GM19193 (cell line): Measurements from ENCODE around the gene C22orf31.

Source experiments
- POLR2A ChIP-seq: IDR thresholded peaks from 4 replicates; pipeline ENCODE4 v1.6.1; 2011; ENCODE audit not compliant: insufficient read depth, insufficient read length; ENCODE audit errors: extremely low read depth

The C22orf31 gene

GRCh38 chr22:29083933-29084591 is 22.4 kb upstream of the C22orf31 start:
- TF ChIP-seq POLR2A, result no peak

GRCh38 chr22:29082826-29083545 is 21.4 kb upstream of the C22orf31 start:
- no peak for TF ChIP-seq POLR2A

DNA sequence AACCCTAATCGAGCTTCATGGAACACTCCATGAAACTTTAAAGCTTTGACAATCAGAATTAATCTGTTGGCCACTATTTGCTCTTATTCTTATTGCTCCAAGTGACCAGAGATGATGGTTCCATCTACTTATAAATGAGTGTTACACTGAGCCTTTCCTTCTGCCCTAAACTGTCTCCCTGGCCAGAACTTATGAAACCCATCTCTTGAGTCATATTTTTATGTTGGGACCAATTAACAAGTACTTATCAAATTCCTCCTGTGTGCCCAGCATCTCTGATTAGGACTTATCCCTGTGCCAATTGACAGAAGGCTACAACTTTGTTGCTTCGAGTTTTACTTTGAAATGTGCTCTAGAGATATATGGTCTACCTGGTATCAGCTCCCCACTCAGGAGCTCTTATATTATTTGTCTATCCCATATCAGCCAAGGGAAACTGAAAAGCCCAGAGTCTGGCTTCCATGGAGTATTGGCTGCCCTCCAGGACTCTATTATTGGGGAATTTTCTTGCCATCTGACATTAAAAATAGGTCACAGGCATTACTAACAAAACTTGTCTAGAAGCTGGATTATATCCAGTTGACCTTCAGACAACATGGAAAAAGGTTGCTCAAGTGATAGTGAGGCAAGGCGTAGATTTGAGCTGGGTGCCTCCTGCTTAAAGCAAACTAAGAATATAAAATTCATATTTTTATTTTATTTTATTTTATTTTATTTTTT is 20.0 kb upstream of the C22orf31 start:
- no peak for TF ChIP-seq POLR2A

- no peak for TF ChIP-seq POLR2A
Observed at GRCh38 chr22:29080106-29080975, 18.7 kb upstream of the C22orf31 start.

DNA sequence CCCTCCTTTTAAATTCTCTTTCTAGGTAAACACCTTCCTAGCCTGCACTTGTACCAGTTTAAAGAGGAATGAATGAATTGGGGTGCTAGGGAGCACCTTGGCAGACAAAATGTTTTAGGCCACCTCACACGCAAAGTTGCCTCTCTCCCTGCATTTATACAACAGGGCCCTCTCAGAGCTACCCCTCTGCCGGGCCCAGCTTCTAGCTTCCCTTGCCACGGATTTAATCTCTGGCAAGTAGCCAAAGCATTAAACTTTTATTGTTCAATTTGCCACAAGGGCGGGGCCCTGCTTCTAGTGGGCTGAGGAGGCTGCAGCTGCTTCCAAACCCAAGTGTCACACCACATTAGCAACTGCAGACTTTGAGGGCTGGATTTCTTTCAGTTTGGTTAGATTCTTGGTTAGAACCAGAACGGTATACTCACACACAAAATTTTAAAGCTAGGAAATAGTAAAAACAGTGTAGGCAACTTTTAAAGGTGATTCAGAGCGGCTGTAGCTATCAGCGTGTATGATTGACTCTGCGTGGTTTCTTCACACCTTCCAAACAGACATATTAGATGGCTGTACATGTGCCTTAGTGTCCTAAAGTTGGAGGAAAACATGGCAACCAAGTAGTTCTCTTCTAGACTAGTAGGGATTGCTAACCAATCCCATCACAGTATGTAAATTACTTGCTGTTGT is 17.7 kb upstream of the C22orf31 start:
- no peak for TF ChIP-seq POLR2A

- no peak for TF ChIP-seq POLR2A
Observed at GRCh38 chr22:29078869-29079207, 17.2 kb upstream of the C22orf31 start.

- no peak for TF ChIP-seq POLR2A
Observed at GRCh38 chr22:29078036-29078868, 16.6 kb upstream of the C22orf31 start.

GRCh38 chr22:29074276-29074772 is 12.7 kb upstream of the C22orf31 start:
- TF ChIP-seq POLR2A, result no peak

GRCh38 chr22:29073618-29074275 is 12.1 kb upstream of the C22orf31 start:
- no peak for TF ChIP-seq POLR2A

DNA sequence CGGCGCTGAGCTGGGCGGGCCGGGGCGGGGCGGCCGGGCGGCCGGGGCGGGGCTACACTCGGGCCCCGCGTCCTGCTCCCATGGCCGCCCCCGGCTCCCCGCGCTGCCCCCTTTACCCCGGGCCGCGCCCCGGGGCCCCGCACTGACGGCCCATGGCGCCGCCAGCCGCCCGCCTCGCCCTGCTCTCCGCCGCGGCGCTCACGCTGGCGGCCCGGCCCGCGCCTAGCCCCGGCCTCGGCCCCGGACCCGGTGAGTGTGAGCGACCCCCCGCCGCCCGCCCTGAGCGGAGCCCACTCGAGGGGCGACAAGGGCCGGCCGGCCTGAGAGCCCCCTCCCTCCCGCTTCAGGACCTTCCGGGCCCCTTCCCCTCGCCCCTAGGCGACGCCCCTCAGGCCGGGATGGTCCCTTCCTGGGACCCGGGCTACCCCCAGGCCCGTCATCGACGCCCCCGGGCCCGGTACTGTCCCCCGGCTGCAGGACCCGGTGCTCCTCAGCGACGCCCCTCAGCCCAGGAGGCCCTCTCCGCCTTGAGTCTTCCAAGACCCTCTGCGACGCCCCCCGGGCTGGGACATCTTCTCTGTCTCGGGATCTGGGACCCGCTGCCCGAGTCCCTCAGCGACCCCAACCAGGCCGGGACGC is 11.5 kb upstream of the C22orf31 start, which contains the start of gene KREMEN1:
Gene KREMEN1 (plus strand): TSS at position 57 of the 639 bp plus-strand sequence. CDS start 96 bp downstream, at position 153.
- TF ChIP-seq POLR2A, result no peak

DNA sequence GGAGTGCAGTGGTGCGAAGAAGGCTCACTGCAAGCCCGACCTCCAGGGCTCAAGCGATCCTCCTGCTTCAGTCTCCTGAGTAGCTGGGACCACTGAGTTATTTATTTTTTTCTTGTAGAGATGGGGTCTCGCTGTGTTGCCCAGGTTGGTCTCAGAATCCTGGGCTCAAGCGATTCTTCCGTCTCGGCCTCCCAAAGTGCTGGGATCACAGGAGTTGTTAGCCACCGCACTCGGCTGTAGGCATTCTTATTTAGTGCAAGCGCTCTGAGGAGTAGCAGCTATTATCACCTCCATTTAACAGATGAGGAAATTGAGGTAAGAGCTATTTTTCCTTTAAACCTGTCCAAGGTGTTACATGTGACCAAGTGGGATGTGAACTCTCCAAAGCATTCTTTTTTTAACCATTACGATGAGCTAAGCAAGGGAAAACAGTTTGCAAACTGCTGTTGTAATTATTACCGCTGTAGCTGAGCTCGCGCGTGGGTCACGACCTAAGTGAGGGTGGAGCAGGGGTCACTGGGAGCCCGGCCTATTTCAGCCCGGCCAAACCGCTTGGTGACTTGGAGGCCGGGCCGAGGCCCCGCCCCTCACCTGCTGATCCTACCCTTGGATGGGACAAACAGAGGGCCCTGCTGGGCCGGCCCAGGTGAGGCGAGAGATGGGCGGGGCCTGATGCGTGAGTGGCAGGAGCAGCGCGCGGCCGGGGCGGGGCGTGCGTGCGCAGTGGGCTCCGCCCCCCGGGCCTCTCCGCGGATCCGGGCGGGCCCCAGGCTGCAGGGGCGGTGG is 10.8 kb upstream of the C22orf31 start:
- no peak for TF ChIP-seq POLR2A

- no peak for TF ChIP-seq POLR2A
Observed at GRCh38 chr22:29071261-29072045, 9.8 kb upstream of the C22orf31 start.
